Embryonic facial prominence (tissue), 1 donor: ENCODE results near the gene SELENOV.
"Not testable (repeated sequence)": the region's sequence is repeated elsewhere in the genome, so short reads cannot be mapped to it uniquely, and the experiment has no call there.

Experiments
- DNase-seq: peaks from one replicate; pipeline ENCODE4 v3.0.0-alpha.2; 2016; ENCODE audit errors: extremely low spot score

The SELENOV gene, protein sequence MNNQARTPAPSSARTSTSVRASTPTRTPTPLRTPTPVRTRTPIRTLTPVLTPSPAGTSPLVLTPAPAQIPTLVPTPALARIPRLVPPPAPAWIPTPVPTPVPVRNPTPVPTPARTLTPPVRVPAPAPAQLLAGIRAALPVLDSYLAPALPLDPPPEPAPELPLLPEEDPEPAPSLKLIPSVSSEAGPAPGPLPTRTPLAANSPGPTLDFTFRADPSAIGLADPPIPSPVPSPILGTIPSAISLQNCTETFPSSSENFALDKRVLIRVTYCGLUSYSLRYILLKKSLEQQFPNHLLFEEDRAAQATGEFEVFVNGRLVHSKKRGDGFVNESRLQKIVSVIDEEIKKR

DNA sequence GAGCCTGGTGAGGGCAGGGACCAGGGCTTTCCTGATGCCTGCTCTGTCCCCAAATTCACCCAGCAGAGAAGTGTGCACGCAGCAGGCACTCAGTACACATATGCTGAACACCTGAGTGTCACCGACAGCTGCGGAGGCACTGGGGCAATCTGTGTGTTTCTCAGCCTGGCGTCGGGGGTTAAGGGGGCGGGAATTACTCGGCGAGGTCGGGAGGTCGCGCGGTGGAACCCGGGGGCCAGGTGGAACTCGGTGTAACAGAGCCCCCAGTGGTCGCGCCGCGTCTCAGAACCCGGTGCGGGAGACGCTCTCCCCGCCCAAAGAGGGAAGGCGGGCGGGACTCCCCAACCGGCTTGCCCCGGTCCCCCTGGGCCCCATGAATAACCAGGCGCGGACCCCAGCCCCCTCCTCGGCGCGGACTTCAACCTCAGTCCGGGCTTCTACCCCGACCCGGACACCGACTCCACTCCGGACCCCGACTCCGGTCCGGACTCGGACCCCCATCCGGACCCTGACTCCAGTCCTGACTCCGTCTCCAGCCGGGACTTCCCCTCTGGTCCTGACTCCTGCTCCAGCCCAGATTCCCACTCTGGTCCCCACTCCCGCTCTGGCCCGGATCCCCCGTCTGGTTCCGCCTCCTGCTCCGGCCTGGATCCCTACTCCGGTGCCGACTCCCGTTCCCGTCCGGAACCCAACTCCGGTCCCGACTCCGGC is at the start of gene SELENOV:
TSS of gene SELENOV (plus strand) at position 300 of the 711 bp plus-strand sequence. CDS start at position 374, 74 bp downstream.
- DNase-seq: no peak

DNA sequence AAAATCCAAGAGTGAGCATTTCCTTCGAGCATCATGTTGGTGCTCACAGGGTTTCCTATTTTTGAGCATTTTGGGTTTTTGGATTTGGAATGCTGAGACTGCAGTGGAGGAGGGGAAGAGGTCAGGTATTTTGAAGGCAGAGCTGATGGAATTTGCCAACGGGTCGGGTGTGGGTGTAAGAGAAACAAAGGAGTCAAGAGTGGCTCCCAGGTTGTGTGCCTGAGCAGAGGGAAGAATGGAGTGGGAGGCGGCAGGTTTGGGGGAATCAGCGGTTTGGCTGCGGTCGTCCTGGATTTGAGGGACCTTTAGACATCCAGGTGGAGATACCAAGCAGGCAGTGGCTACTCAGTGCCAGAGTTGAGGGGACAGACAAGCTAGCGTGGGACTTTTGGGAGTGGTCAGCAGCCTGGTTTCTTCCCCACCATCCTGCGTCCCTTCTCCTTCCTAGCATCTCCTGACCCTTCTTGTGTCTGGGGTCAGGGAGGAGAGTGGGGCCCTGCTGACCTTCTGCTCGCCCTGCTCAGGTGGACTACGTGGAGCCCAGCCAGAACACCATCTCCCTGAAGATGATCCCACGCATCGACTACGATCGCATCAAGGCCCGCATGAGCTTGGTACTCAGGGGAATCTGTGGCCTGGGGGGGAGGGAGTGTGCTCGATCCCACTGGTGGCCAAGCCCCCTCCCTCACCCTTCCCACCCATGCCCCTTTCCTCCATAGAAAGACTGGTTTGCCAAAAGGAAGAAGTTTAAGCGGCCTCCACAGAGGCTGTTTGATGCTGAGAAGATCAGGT is 48.8 kb upstream of the SELENOV start:
- no peak for DNase-seq

DNA sequence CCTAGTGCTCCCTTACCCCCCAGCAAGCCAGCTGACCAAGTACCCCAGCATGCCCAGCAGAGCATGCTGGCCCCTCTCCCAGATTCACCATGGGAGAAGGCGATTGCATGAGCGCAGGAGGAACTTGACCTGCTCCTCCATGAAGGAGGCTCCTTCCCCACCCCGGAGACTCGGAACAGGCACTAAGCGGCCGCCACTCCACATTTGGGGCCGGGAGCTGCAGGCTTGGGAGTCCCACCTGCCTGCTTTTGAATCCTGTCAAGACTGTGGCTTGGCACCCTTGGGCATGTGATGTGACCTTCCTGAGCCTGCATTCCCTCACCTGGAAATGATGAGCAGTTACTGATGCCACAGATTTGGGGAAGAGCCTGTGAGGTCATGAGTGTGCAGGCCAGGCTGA is 47.0 kb upstream of the SELENOV start:
- DNase-seq: no peak

DNA sequence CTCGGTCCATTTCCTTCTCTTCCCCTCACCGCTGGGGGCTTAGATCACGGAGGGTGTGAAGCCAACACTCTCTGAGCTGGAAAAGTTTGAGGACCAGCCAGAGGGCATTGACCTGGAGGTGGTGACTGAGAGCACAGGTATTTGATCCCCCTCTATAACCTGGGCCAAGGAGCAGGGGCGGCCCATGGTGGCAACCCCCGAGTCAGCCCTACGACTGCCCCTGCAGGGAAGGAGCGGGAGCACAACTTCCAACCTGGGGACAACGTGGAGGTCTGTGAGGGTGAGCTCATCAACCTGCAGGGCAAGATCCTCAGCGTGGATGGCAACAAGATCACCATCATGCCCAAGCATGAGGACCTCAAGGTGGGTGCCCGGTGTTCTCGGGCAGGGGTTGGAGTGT is 45.9 kb upstream of the SELENOV start:
- no peak for DNase-seq

DNA sequence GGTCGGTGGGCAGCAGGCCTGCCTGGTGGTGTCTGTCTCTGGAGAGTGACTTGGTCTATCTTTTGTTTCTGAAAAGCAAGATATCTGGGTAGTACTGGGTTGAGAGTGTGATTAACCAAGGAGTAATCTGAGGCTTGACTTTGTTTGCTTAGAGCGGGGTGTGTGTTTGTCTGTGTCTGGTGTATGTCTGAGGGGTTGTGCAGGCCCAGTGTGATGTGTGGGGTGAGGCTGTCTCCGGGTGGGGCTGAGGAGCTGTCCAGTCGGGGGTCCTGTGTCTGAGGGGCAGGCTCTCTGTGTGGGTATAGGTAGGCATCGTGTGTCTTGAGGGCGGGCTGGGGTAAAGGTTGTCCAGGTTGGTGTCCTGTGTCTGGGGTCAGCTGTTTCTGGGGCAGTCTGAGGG is 45.4 kb upstream of the SELENOV start:
- no peak for DNase-seq

DNA sequence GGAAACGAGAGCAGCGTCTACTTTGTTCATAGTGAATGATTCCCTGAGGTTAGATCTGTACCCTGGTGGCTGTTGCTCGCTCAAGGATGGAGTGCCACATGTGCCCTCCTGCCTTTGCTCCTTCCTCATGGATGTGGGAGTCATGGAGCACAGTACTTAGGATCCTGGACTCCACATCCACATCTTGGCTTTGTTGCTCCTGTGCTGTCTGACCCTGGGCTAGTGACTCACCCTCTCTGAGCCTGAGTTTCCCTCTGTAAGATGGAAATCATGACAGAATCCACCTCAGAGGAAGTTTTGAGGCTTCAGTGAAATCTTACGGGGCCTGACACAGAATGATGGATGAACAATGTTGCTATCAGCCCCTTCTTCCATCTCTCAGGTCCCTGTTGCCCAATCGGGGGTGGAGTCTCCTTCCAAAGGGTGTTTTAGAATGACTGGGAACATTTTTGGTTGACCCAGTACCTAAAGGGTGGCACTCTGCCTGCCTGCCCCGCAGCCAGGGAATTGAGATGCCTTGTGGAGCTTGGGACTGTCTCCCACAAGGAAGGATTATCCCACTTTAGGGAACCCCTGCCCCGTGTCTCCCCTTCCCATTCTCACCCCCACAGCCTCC is 44.1 kb upstream of the SELENOV start:
- no peak for DNase-seq

DNA sequence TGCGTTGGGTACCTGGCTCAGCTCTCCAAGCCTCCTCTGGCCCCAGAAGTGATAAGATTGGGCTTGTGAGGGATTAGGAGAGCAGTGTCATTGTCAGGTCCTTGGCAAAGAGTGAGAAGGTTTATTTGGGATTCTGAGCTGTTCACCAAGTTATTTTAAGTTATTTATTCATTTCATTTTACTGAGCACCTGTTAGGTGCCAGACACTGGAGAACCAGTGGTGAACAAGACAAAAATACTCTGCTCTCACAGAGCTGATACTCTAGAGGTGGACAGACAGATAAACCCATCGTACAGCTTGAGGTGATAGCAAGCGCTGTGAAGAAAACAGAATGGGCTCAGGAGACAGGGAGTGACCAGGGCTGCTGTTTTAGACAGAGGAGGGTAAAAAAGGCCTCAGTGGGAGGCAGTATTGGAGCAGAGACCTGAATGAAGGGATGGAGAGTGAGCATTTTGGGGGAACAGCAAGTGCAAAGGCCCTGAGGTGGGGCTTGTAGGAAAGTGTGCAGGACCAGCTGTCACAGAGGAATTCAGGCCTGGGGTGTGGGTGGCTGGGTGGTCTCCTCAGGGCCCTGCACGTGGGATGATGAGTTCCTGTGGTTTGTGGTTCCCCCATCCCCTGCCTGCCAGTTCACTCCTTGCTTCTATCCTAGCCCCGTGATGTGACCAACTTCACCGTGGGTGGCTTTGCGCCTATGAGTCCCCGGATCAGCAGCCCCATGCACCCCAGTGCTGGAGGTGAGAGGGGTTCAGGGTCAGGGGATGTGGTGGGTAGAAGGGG is 43.0 kb upstream of the SELENOV start:
- no peak for DNase-seq

DNA sequence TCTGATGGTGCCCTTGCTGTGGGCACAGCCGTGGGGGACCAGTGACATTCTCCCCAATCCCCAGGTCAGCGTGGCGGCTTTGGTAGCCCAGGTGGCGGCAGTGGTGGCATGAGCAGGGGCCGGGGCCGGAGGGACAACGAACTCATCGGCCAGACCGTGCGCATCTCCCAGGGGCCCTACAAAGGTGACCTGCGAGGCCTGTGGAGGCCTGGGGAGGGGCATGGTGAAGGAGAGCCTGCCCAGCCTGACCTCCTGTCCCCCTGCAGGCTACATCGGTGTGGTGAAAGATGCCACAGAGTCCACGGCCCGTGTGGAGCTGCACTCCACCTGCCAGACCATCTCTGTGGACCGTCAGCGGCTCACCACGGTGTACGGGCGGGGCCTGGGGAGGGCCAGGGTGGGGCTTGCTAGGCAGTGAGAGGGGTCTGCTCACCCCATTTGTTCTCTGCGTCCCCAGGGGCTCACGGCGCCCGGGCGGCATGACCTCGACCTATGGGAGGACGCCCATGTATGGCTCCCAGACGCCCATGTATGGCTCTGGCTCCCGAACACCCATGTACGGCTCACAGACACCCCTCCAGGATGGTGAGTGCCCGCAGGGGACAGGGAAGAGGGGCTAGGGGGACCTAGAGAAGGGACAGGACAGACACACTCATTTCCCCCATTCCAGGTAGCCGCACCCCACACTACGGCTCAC is 42.0 kb upstream of the SELENOV start:
- no peak for DNase-seq

DNA sequence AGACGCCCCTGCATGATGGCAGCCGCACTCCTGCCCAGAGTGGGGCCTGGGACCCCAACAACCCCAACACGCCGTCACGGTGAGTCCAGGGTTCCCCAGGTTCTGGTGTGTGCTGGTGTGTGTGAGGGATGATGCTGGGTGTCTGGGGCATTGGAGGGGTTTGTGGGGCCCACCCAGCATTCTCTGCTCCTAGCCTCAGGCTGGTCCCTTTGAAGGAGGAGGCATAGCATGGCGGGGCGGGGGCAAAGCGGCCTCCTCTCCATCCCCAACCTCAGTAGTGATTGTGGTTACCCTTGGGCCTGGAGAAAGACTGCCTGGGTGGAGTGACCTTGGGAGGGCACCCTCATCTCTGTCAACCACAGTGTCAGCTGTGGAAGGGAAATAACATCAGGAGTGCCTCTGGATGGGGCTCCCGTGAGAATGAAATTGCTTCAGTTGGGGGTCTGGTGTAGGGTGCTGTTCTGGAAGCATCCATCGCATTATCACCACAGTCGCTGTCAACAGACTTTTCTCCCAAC is 41.4 kb upstream of the SELENOV start:
- no peak for DNase-seq

DNA sequence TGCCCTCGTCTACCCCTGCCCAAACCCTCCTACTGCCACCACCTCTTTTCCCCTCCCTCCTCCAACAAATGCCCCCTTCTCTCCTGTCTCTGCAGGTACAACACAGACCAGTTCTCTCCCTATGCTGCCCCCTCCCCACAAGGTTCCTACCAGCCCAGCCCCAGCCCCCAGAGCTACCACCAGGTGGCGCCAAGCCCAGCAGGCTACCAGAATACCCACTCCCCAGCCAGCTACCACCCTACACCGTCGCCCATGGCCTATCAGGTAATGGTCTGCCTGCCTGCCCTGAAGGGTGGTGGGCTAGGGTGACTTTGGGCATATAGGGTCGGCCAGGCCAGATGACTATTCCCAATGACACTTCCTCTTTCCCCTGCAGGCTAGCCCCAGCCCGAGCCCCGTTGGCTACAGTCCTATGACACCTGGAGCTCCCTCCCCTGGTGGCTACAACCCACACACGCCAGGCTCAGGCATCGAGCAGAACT is 40.8 kb upstream of the SELENOV start:
- DNase-seq: no peak

DNA sequence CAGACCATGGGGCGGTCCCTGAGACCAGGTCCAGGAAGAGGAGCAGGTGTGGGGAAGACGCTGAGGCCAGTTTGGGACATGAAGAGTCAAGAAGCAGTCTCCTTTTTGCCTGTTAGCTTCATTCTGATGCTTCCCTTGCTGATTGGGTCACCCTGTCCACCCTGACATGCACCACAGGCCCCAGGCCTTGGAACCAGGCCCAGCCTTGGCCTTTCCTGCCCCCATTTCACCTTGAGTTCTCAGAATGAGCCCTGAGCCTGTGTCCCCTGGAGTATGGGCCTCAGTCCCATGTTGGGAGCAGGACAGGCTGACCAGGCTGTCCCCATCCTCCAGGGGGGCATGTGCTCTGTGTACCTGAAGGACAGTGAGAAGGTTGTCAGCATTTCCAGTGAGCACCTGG is 39.2 kb upstream of the SELENOV start:
- DNase-seq: no peak

DNA sequence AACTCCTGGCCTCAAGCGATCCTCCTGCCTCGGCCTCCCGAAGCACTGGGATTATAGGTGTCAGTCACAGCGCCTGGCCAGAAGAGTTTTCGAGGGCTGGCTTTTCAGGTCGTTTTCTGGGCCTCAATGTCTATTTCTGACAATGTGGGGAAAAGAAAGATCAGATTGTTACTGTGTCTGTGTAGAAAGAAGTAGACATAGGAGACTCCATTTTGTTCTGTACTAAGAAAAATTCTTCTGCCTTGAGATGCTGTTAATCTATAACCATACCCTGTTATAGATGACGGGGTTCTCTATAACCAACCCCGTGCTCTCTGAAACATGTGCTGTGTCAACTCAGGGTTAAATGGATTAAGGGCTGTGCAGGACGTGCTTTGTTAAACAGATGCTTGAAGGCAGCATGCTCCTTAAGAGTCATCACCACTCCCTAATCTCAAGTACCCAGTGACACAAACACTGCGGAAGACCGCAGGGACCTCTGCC is 35.6 kb upstream of the SELENOV start:
- not testable (repeated sequence) for DNase-seq

DNA sequence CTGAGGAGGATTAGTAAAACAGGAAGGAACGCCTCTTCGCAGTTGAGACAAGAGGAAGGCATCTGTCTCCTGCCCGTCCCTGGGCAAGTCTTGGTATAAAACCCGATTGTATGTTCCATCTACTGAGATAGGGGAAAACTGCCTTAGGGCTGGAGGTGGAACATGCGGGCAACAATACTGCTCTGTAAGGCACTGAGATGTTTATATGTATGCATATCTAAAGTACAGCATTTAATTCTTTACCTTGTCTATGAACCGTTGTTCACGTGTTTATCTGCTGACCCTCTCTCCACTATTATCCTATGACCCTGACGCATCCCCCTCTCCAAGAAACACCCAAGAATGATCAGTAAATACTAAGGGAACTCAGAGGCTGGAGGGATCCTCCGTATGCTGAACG is 35.0 kb upstream of the SELENOV start:
- DNase-seq: no peak

DNA sequence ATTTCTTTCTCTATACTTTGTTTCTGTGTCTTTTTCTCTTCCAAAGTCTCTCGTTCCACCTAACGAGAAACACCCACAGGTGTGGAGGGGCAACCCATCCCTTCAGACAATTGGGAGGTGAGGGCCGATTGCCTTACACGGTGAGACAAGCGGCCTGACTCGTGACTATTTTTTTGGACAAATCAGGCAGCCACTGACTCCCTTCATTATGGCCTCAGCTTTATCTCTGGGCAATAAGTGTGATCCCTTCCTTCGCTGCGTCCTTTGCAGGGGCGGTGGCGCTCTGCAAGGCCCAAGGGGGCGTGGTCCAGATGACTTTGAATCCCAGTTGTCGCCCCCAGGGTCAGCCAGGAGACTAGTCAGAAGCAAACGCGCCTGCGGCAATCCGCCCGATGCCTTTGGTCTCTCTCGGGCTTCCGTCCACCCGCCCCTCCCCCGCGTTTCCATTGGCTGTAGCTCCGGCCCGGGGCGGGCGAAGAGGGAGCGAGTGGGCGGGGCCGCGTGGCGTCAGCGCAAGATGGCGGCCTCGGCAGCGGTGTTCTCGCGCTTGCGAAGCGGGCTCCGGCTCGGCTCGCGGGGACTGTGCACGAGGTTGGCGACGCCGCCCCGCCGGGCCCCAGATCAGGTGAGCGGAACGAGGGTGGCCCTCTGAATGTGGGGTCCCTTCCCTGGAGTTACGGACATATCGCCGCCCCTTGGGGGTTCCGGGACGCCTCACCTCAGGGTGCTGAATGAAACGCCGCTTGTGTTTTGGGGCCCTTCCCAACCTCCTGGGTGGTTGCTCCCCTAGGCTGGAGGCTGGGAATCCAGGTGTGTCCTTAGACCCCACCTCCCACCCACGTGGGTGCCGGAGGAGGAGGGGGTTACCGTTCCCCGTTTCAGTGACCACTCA is 34.4 kb upstream of the SELENOV start, which contains the start of gene TIMM50:
TSS of gene TIMM50 (plus strand) at position 502 of the 892 bp plus-strand sequence. CDS start at position 518, 16 bp downstream.
- peak; percentile 85 for DNase-seq

DNA sequence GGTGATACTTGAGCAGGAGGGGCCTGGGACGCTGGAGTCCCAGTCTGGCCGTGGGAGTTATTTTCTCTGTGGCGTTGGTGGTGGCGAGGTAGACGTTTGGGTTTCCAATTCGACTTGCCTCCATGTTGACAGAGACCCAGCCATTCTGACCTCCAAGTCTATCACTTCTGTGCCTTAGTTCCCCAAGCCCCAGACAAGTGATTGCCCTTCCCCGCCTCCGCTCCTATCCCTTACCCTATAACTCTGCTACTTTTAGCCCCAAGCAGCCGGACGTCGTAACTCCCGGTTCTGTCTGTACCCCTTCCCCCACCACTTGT is 33.8 kb upstream of the SELENOV start:
- no peak for DNase-seq

DNA sequence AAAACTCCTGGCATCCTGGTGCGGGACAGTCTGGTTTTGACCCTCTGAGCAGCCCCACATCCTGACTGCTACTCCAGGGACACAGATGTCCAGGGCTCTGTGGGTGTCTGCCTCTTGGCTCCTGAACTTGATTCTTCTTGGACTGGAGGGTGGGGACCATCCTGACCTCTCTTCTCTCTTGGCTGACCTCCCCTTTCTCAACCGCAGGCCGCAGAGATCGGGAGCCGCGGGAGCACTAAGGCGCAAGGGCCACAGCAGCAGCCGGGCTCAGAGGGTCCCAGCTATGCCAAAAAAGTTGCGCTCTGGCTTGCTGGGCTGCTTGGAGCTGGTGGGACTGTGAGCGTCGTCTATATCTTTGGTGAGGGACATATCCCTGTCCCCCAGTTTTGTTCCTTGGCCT is 33.3 kb upstream of the SELENOV start:
- DNase-seq: no peak

DNA sequence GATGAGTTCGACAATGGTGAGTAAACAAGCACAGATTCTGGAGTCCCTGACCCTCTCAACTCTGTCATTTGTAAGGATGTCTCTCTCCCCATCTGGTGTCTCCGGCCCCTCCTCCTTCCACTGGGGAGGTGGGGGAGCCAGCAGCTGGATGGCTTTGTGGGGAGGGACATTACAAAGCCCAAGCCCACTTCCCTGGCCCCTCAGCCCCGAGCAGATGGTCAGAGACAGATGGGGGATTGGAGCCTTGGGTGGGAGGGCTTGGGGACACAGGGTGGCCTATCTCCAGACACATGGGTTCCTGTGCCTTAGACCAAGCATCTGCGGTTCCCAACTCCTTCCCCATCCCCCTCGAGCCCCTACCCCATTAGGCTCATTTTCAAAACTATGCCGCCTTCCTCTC is 31.8 kb upstream of the SELENOV start:
- DNase-seq: no peak

DNA sequence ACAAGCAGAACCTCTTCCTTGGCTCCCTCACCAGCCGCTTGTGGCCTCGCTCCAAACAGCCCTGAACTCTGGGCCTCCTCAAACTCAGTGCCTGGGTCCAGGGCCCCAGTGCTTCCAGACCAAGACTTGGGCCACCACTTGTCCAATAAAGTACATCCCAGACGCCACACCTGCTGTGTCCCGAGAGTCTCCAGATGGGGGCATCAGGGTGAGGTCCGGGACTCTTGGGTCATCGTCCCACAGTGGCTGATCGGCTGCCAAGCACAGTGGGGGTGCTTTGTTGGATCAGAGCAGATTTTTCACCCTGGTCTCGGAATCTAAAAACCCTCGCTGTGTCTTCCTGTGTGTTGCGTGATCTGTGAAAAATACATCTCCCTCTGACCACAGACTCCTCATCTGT is 25.2 kb upstream of the SELENOV start:
- no peak for DNase-seq

DNA sequence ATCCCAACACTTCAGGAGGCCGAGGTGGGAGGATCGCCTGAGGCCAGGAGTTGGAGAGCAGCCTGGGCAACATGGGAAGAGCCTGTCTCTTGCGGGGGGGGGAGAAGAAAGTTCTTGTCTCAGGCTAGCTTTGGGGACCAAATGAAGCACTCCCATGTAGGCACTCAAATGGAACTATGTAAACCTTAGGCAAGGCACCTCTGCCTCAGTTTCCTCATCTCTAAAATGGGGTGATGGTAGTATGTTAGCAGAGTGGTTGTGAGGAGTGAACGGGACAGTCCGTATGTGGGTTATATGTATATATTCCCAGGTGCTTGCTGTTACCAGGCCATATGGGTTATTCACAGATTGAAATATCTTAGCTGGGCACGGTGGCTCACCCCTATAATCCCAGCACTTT is 22.7 kb upstream of the SELENOV start:
- no peak for DNase-seq
